Inflammatory macrophage (primary cell): ENCODE results near the gene PLSCR2.
"Not testable (repeated sequence)": the region's sequence is repeated elsewhere in the genome, so short reads cannot be mapped to it uniquely, and the experiment has no call there.

ENCODE experiments used
- DNase-seq, 2 donors: peaks; one replicate each; pipeline ENCODE4 v3.0.0-alpha.2; 2020 to 2022

Gene PLSCR2

DNA sequence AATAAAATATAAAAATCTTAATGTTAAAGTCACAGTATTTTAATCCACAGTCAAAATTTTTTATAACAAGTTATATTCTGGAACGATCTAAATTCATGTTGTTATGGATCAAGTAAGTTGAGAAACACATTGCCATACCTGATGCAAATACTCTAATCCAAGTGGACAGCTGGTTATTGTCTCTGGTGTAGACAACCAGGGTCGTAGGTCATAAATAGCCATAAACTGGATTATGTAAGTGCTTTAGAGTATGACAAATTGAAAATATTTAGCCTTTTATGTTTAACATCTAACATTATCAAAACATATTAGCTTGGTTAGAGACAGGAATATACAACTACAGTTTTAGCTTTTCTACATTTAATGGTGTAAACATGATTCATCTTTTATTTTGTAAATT, 53.0 kb downstream of the PLSCR2 start:
- DNase-seq: no peak

GRCh38 chr3:146414010-146414409, 55.4 kb downstream of the PLSCR2 start:
- no peak for DNase-seq

- DNase-seq: not testable (repeated sequence)
Measured at GRCh38 chr3:146412711-146413110, 56.6 kb downstream of the PLSCR2 start.

- no peak for DNase-seq
Measured at GRCh38 chr3:146407956-146408355, 61.4 kb downstream of the PLSCR2 start.

GRCh38 chr3:146404436-146404835, 64.9 kb downstream of the PLSCR2 start:
- no peak for DNase-seq

DNA sequence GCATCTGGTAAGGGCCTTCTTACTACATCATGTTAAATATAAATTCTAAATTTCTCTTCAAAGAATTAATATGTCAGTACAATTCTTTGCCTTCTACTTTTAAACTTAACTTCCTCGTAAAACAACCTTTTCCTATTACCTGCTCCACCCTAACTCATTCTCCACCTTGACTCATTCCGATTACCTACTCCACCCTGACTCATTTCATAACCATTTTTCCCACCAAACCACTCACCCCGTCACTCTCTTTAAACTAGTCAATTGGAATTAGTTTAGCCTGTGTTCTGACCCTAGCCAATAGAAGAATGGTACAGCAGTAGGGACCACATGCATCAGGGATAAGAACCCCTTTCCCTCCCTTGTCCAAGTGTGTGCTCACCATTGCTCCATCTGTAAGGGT, 65.6 kb downstream of the PLSCR2 start:
- no peak for DNase-seq

- no peak for DNase-seq
Measured at GRCh38 chr3:146396792-146397191, 72.6 kb downstream of the PLSCR2 start.

DNA sequence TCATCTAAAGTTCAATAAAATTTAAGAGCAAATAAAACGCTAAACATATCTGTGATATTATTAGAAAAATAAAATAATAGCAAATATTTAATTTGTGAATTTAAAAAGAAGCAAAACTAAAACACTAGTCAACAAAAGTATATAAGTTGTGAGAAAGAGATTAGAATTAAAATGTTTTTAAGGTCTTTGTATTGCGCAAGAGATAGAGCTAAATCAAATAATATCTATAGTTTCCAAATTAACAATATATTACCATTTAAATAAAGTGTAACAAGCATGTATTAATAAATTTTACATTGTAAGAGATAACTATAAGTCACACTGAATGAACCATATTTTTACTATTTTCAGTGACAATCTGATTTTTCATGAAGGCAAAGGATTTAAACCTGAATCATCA, 74.2 kb downstream of the PLSCR2 start:
- no peak for DNase-seq

GRCh38 chr3:146390957-146391356, 78.4 kb downstream of the PLSCR2 start:
- DNase-seq: no peak

GRCh38 chr3:146390006-146390772, 79.2 kb downstream of the PLSCR2 start:
- no peak for DNase-seq

DNA sequence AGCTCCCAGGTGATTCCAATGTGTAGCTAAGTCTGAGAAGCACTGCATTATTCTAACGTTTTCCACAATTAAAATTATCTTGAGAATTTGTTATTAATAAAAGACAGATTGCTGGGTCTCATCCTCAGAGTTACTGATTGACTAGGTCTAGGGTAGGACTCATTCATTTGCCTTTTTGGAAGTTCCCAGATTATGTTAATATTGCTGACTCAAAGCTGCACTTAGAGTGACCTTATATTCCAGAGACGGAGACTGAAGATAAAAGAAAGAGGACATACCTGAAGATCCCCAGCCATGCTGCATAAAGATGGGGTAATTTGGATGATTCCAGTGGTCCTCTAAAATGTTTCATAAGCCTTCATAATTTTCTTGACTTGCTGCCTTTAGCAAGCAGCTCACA, 81.8 kb downstream of the PLSCR2 start:
- no peak for DNase-seq

GRCh38 chr3:146386936-146387335, 82.4 kb downstream of the PLSCR2 start:
- DNase-seq: no peak

- no peak for DNase-seq
Measured at GRCh38 chr3:146384786-146385185, 84.6 kb downstream of the PLSCR2 start.
